Measurements from ENCODE around the gene RAD17.
"Not testable (repeated sequence)": the region's sequence is repeated elsewhere in the genome, so short reads cannot be mapped to it uniquely, and the experiment has no call there.

Gene RAD17

DNA sequence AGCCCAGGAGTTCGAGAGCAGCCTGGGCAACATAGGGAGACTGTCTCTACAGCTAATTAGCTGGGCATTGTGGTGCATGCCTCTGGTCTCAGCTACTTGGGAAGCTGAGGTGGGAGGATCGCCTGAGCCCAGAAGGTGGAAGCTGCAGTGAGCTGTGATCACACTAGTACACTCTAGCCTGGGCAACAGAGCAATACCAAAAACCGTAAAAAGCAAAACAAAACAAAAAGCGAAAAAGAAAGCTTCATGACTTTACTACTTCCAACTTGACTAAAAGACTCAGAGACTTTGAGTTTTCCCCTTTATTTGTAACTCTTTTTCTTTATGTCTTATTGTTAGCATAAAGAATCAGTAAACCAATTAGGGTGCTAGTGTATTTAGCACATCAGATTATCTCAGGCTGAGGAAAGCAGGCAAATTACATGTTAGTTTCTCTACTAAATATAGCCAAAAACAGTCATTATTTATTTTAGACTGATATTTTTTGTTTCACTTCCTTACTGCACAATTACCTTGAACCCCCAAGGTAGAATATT lies 5.4 kb downstream of the RAD17 start:
- DNase-seq = no peak

GRCh38 chr5:69378376-69378775 lies 8.8 kb downstream of the RAD17 start:
- no peak for DNase-seq

DNA sequence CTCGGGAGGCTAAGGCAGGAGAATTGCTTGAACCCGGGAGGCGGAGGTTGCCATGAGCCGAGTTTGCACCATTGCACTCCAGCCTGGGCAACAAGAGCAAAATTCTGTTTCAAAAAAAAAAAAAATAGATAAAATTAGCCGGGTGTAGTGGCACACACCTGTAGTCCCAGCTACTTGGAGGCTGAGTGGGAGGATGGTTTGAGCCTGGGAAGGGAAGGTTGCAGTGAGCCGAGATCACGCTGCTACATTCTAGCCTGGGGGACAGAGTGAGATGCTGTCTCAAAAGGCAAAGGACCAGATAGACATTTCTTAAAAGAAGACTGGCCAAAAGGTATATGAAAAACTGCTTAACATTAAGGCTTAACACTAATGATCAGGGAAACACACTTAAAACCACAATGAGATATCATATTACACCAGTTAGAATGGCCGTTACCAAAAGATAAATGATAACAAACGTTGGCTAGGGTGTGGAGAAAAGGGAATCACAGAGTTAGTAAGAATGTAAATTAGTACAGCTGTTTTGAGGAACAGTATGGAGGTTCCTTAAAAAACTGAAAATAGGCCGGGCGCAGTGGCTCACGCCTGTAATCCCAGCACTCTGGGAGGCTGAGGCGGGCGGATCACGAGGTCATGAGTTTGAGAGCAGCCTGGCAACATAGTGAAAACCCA lies 35.2 kb downstream of the RAD17 start:
- DNase-seq = no peak

GRCh38 chr5:69414885-69415583 lies 45.4 kb downstream of the RAD17 start, which contains the start of gene MARVELD2:
Gene MARVELD2, plus strand, starts transcription at chr5:69415116. Its CDS starts 4,270 bp downstream, at chr5:69419386.
- DNase-seq = peak in 1 of 2 donors; percentile 5

DNA sequence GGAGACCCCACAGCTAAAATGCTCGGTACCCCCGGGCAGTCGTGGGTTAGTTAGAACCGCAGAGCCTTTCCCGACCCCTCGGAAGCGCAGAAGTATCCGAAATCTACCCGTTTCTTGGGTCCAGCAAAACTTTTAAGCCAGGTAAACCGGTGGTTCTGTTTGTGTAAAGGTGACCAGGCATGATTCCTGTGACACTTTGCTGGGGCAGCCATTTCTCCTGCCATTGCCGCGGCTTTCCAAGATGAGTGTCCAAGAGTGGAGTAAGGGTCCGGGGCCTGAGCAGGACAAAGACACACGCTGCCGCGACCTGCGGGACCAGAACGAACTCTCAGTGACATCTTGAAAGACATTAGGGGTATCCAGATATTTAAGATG lies 46.0 kb downstream of the RAD17 start:
- DNase-seq = no peak

GRCh38 chr5:69416180-69416579 lies 46.6 kb downstream of the RAD17 start:
- no peak for DNase-seq

DNA sequence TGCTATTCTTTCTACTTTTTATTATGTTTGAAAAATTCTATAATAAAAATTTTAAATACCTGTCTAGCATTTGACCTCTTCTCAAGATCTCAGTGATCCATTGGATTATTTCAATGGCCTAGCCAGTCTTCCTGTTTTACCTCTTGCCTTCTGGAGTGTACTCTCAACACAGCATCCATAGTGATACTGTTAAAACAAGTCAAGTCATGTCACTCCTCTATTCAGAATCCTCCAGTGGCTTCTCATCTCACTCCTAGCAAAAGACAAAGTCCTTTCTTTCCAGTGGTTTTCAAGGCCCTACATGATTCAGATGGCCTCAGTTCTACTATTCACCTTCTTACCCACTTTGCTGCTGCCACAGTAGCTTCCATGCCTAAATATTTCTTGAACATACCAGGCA lies 47.1 kb downstream of the RAD17 start:
- DNase-seq = no peak

- DNase-seq = no peak
Measured at GRCh38 chr5:69418554-69418953, 48.9 kb downstream of the RAD17 start.

DNA sequence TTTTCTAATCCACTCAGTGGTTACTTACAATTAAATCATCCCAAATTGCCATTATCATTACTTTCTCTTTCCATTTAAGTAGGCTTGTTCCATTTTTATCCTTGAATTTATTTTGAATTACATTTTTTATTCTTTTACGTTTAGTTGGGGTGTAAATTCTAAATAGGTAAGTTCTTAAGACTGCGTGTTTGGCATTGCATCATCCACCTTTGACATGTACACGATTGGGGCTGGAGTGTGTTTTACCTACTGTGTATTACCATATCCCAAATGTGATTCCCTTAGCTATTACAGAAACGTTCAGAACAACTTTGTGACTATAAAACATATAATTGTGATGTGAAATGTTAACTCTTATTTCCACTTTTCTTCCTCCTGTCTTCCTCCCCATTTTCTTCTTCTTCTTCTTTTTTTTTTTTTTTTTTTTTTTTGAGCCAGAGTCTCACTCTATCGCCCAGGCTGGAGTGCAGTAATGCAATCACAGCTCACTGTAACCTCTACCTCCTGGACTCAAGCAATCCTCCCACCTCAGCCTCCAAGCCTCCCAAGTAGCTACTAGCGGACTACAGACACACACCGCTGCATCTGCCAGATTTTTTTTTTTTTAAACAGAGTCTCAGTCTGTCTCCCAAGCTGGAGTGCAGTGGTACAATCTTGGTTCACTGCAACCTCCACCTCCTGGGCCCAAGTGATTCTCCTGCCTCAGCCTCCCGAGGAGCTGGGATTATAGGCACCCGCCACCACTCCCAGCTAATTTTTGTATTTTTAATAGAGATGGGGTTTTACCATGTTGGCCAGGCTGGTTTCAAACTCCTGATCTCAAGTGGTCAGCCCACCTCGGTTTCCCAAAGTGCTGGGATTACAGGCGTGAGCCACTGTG lies 62.0 kb downstream of the RAD17 start:
- DNase-seq = no peak

GRCh38 chr5:69432412-69433206 lies 63.0 kb downstream of the RAD17 start:
- no peak for DNase-seq

DNA sequence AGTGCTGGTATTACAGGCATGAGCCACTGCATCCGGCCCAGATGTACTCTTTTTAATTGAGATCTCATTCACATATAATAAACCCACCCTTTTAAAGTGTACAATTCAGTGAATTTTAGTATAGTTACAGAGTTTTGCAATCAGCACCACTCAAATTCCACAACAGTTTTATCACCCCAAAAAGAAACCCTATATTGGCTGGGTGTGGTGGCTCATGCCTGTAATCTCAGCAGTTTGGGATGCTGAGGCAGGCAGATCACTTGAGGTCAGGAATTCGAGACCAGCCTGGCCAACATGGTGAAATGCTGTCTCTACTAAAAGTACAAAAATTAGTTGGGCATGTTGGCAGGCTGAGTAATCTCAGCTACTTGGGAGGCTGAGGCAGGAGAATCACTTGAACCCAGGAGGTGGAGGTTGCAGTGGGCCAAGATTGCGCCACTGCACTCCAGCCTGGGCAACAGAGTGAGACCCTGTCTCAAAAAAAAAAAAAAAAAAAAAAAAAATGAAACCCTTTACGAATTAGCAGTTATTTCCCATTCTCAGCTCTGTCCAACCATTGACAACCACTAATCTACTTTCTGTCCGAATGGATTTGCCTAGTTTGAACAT lies 65.8 kb downstream of the RAD17 start:
- DNase-seq = not testable (repeated sequence)

GRCh38 chr5:69444127-69444754 lies 74.6 kb downstream of the RAD17 start:
- no peak for DNase-seq

- no peak for DNase-seq
Measured at GRCh38 chr5:69449511-69449910, 79.9 kb downstream of the RAD17 start.

- no peak for DNase-seq
Measured at GRCh38 chr5:69450116-69450515, 80.5 kb downstream of the RAD17 start.

DNA sequence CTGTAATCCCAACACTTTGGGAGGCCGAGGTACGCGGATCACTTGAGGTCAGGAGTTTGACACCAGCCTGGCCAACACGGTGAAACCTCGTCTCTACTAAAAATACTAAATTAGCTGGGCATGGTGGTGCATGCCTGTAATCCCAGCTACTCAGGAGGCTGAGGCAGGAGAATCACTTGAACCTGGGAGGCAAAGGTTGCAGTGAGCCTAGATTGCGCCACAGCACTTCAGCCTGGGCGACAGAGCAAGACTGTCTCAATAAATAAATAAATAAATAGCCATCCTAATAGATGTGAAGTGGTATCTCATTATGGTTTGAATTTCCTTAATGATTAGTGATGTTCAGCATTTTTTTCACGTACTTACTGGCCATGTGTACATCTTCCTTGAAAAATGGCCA lies 80.9 kb downstream of the RAD17 start:
- not testable (repeated sequence) for DNase-seq

- no peak for DNase-seq
Measured at GRCh38 chr5:69451941-69452647, 82.5 kb downstream of the RAD17 start.

GRCh38 chr5:69453487-69453886 lies 83.9 kb downstream of the RAD17 start:
- not testable (repeated sequence) for DNase-seq

DNA sequence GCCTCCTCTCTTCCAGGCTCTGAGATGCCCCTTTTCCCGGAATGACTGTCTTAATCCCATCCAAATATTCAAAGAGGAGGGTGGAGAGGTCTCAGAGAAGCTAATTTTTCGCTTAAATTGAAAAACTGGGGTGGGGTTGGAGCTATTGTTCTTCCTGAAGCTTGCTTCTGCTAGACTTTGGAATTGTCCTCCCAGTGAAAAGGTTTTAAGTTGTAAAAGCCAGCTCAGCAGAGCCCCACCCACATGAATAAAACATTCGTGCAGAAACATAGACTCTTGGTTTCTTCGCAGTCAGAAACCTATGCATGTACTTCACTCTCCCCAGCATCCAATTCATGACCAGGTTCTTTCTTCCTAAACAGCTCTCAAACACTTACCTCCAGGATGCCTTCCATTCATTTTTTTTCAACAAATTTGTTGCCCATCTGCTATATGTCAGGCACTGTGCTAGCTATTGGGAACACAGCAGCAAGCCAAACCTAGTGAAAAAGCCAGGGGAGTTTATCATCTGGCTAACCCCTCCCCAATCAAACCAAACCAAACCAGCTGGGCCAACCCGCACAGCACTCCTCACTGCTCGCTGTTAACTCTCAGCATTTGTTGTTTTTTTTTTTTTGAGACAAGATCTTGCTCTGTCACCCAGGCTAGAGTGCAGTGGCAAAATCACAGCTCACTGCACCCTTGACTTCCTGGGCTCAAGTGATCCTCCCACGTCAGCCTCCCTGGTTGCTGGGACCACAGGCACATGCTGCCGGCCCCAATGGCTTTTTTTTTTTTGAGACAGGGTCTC lies 85.0 kb downstream of the RAD17 start:
- DNase-seq = no peak

DNA sequence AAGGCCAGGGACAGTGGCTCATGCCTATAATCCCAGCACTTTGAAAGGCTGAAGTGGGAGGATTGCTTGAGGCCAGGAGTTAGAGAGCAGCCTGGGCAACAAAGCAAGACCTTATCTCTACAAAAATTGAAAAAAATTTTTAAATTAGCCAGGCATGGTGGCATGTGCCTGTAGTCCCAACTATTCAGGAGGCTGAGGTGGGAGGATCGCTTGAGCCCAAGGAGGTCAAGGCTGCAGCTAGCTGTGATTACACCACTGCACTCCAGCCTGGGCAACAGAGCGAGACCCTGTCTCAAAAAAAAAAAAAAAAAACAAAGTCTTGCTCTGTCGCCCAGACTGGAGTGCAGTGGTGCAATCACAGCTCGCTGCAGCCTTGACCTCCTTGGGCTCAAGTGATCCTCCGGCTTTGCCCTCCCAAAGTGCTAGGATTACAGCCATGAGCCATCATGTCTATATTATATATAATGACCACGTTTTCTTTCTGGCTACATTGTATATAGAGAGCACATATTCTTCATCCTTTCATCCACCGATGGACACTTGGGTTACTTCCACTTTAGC lies 85.9 kb downstream of the RAD17 start:
- DNase-seq = not testable (repeated sequence)

DNA sequence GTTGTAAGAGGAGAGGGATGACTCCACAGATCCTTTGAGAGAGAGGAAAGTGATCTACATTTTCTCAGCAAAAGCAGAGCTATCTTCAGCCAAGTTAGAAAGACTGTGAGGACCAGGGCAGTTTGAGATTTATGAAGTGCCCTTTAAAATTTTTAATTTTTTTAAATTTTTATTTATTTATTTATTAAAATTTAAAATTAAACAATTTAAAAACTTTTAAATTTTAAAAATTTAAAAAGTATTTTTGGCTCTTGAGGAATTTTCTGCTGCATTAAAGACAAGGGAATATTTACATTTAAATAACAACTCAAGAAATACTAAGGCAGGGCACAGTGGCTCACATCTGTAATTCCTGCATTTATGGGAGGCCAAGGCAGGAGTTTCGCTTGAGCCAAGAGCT lies 92.6 kb downstream of the RAD17 start:
- DNase-seq = no peak

Measured in hippocampal formation (tissue), 2 donors.